SK-N-SH (cell line): ENCODE results near the gene RBMX. TPM values are rescaled to one million over a fixed set of nuclear protein-coding genes. Genes with fewer than 3 reads are reported as not detected.
"Not testable (repeated sequence)": the region's sequence is repeated elsewhere in the genome, so short reads cannot be mapped to it uniquely, and the experiment has no call there.

ENCODE experiments used
- CTCF ChIA-PET: fragments of 300-600, 350-600 bp; formaldehyde crosslinking; extraction: SDS; loops from one replicate; lab custom pipeline; 2021; lab: Yijun Ruan, JAX
- POLR2A ChIA-PET: fragments of 350-600 bp; sonication (Branson Sonifier 250); formaldehyde crosslinking; extraction: SDS; loops from one replicate; lab custom pipeline; 2020; ENCODE audit warnings: antibody characterized with exemption, inconsistent platforms; lab: Yijun Ruan, JAX
- DNase-seq: peaks from one replicate; pipeline ENCODE4 v3.0.0; 2012
- H2AFZ ChIP-seq: fragments of 200-600 bp; sonication (generic); 2 replicates; pipeline ENCODE4 v1.8.1; 2016; ENCODE audit warnings: antibody characterized with exemption, mild to moderate bottlenecking, low read depth
- H3F3A ChIP-seq: fragments of 200-600 bp; sonication (generic); replicated peaks from 2 replicates; pipeline ENCODE3; 2016; ENCODE audit warnings: antibody characterized with exemption, mild to moderate bottlenecking; ENCODE audit not compliant: insufficient read depth
- H3K27ac ChIP-seq, 2 experiments: fragments of 200-500 bp in 1 of 2; fragments of 200-600 bp in 1 of 2; sonication (Bioruptor generic) in 1 of 2; sonication (generic), shearing (Covaris generic) in 1 of 2; 2 replicates each; pipeline versions ENCODE4 v1.5.1 to v1.6.1; 2014 to 2016; ENCODE audit warnings: low read depth in 2 of 2, inconsistent platforms in 1 of 2, low read length in 1 of 2, mild to moderate bottlenecking in 1 of 2, mixed read lengths in 1 of 2
- H3K27me3 ChIP-seq: fragments of 200-600 bp; sonication (generic), shearing (Covaris generic); 2 replicates; pipeline ENCODE4 v1.6.1; 2016; ENCODE audit warnings: mixed run types; ENCODE audit not compliant: insufficient read depth
- H3K36me3 ChIP-seq, 2 experiments: fragments of 200-500 bp in 1 of 2; fragments of 200-600 bp in 1 of 2; sonication (Bioruptor generic) in 1 of 2; sonication (generic) in 1 of 2; replicated peaks in 1 of 2; 2 replicates each; pipeline versions ENCODE3 to v1.5.1; 2014 to 2016; ENCODE audit warnings: low read length in 1 of 2, mild to moderate bottlenecking in 1 of 2; ENCODE audit not compliant: insufficient read depth in 2 of 2, control insufficient read depth in 1 of 2
- H3K4me1 ChIP-seq, 2 experiments: fragments of 200-500 bp in 1 of 2; fragments of 200-600 bp in 1 of 2; sonication (Bioruptor generic) in 1 of 2; sonication (generic), shearing (Covaris generic) in 1 of 2; 2 replicates each; pipeline versions ENCODE4 v1.5.1 to v1.6.1; 2014 to 2016; ENCODE audit warnings: low read depth in 1 of 2, low read length in 1 of 2, mixed run types in 1 of 2; ENCODE audit not compliant: insufficient read depth in 2 of 2, control insufficient read depth in 1 of 2
- H3K4me2 ChIP-seq: fragments of 200-600 bp; sonication (generic), shearing (Covaris generic); 2 replicates; pipeline ENCODE4 v1.6.1; 2017; ENCODE audit warnings: mixed run types
- H3K4me3 ChIP-seq, 2 experiments: fragments of 200-500 bp in 1 of 2; fragments of 200-600 bp in 1 of 2; sonication (Bioruptor generic) in 1 of 2; sonication (generic), shearing (Covaris generic) in 1 of 2; 2 replicates each; pipeline versions ENCODE4 v1.5.1 to v1.8.1; 2014 to 2016; ENCODE audit warnings: low read depth in 2 of 2, inconsistent platforms in 1 of 2, low read length in 1 of 2, mild to moderate bottlenecking in 1 of 2, mixed read lengths in 1 of 2, moderate library complexity in 1 of 2
- H3K79me2 ChIP-seq: fragments of 200-600 bp; sonication (generic); 2 replicates; pipeline ENCODE4 v1.8.1; 2017; ENCODE audit warnings: mild to moderate bottlenecking; ENCODE audit not compliant: insufficient read depth
- H3K9ac ChIP-seq: fragments of 200-600 bp; sonication (generic); 2 replicates; pipeline ENCODE4 v1.6.1; 2017; ENCODE audit warnings: mixed run types
- H3K9me2 ChIP-seq: fragments of 200-600 bp; sonication (generic); 2 replicates; pipeline ENCODE4 v1.6.1; 2017; ENCODE audit warnings: mixed run types
- H3K9me3 ChIP-seq: fragments of 200-600 bp; sonication (generic); 2 replicates; pipeline ENCODE4 v1.6.1; 2017; ENCODE audit warnings: mixed run types, mild to moderate bottlenecking, moderate library complexity
- H4K20me1 ChIP-seq: fragments of 200-600 bp; sonication (generic); 2 replicates; pipeline ENCODE4 v1.6.1; 2017; ENCODE audit warnings: mild to moderate bottlenecking, mixed run types; ENCODE audit not compliant: insufficient read depth
- CHD2 ChIP-seq: fragments of 150-350 bp; IDR thresholded peaks from 2 replicates; pipeline ENCODE4 v1.6.1; 2018; ENCODE audit warnings: low read length; ENCODE audit not compliant: partially characterized antibody
- EZH2phosphoT487 ChIP-seq: fragments of 200-600 bp; sonication (generic); IDR thresholded peaks from 2 replicates; pipeline ENCODE4 v1.6.1; 2017; ENCODE audit warnings: low read depth, mixed run types, mild to moderate bottlenecking, antibody characterized with exemption, moderate library complexity, borderline replicate concordance
- FOSL2 ChIP-seq: IDR thresholded peaks from 2 replicates; pipeline ENCODE4 v1.4.0; 2012; ENCODE audit warnings: low read depth, mild to moderate bottlenecking, moderate library complexity, borderline replicate concordance
- FOXM1 ChIP-seq: IDR thresholded peaks from 2 replicates; pipeline ENCODE4 v1.4.0; 2012; ENCODE audit warnings: low read depth, mild to moderate bottlenecking
- GATA2 ChIP-seq: sonication (generic); formaldehyde crosslinking; IDR thresholded peaks from 2 replicates; pipeline ENCODE4 v1.5.0; 2020; ENCODE audit warnings: mild to moderate bottlenecking, missing genetic modification reagents
- JUND ChIP-seq: IDR thresholded peaks from 2 replicates; pipeline ENCODE4 v1.4.0; 2012
- MEF2A ChIP-seq: IDR thresholded peaks from 2 replicates; pipeline ENCODE4 v1.4.0; 2012; ENCODE audit warnings: low read depth, borderline replicate concordance
- NFIC ChIP-seq: IDR thresholded peaks from 2 replicates; pipeline ENCODE4 v1.4.0; 2012; ENCODE audit warnings: borderline replicate concordance
- POLR2AphosphoS5 ChIP-seq: IDR thresholded peaks from 2 replicates; pipeline ENCODE4 v1.6.1; 2012; ENCODE audit warnings: low read depth, low read length
- RAD21 ChIP-seq: IDR thresholded peaks from 2 replicates; pipeline ENCODE4 v1.6.1; 2012; ENCODE audit warnings: mild to moderate bottlenecking, low read length
- RCOR1 ChIP-seq: fragments of 150-350 bp; IDR thresholded peaks from 2 replicates; pipeline ENCODE4 v1.6.1; 2017; ENCODE audit warnings: antibody characterized with exemption, low read length
- RFX5 ChIP-seq: IDR thresholded peaks from 2 replicates; pipeline ENCODE4 v1.6.1; 2012; ENCODE audit warnings: mild to moderate bottlenecking, improper control_type of control experiment, low read length
- RXRA ChIP-seq: IDR thresholded peaks from 2 replicates; pipeline ENCODE4 v1.4.0; 2012; ENCODE audit warnings: low read depth, mild to moderate bottlenecking, borderline replicate concordance
- SIN3A ChIP-seq: IDR thresholded peaks from 2 replicates; pipeline ENCODE4 v1.6.1; 2012; ENCODE audit warnings: low read depth, mild to moderate bottlenecking, low read length, moderate library complexity, borderline replicate concordance
- SMC3 ChIP-seq: IDR thresholded peaks from 2 replicates; pipeline ENCODE4 v1.6.1; 2012; ENCODE audit warnings: low read depth, low read length, improper control_type of control experiment
- TEAD4 ChIP-seq: IDR thresholded peaks from 2 replicates; pipeline ENCODE4 v1.4.0; 2012; ENCODE audit warnings: mild to moderate bottlenecking, borderline replicate concordance; ENCODE audit not compliant: insufficient read depth
- YY1 ChIP-seq: IDR thresholded peaks from 2 replicates; pipeline ENCODE4 v1.4.0; 2012; ENCODE audit warnings: low read depth, mild to moderate bottlenecking
- WGBS: methylation state at CpG from one replicate; pipeline ENCODE4 v1.1.6; 2017; ENCODE audit warnings: low lambda C conversion rate; 5-methylcytosine and 5-hydroxymethylcytosine counted together
- polyA plus RNA-seq, 3 experiments: library from polyadenylated mRNA; depleted of rRNA; stranded (reverse); fragments of >200 nt; gene quantifications; 2 replicates each; pipeline ENCODE4 v1.2.3, GENCODE V29; 2012
- TF ChIP-seq, protein P1 (sequence below): IDR thresholded peaks from 2 replicates; pipeline ENCODE4; 2012
- TF ChIP-seq, protein P2 (sequence below): fragments of 150-350 bp; IDR thresholded peaks from 2 replicates; pipeline ENCODE4 v1.6.1; 2016; ENCODE audit warnings: mild to moderate bottlenecking, low read depth, low read length
- TF ChIP-seq, protein P3 (sequence below): fragments of 200-600 bp; sonication (generic); IDR thresholded peaks from 2 replicates; pipeline ENCODE4 v1.6.1; 2017; ENCODE audit warnings: antibody characterized with exemption, mild to moderate bottlenecking, moderate library complexity

RBMX gene
- polyA plus RNA-seq, 1 of the 3 experiments (the other 2 are of a cell fraction): 131 TPM

DNA sequence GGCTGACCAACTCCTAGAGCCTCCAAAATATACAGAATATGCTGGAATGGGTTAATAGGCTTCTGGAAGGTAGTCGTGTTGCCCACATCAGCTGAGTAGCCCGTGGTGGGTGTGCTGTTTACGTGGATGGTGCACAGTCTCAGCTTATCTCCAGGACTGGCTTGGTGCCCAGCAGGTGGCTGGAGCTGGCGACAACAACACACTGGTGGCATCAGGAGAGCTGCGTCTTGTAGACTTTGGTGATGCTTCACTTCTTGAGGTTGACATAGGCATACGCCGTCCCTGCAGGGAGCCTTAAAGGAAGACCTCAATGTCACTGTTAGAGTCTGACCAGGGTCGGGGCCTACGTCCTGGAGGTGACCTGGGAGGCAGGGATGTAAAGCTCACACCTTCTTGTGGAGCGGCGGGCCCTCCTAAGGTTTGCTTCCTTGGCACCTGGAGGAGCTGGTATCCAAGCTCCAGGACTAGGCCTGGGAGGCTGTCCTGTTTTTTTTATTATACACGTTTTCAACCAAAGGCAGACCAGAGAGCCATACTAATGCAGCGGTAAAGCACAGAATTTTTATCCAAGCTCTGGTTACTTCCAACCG lies 26.5 kb upstream of the RBMX start:
- H3K79me2 ChIP-seq: no peaks in the 10 kb centered on the region
- H4K20me1 ChIP-seq: no peaks in the 10 kb centered on the region
- no peaks in the 10 kb centered on the region for H3K9me3 ChIP-seq
- no peak overlapping the region for H2AFZ ChIP-seq
- 52% methylated on average over 14 of the region's 14 CpGs for WGBS
- no peak overlapping the region for H3K9ac ChIP-seq
- no peaks in the 10 kb centered on the region for H3K9me2 ChIP-seq
- no peak overlapping the region for H3K4me3 ChIP-seq
- CTCF ChIA-PET: no interaction called here
- H3F3A ChIP-seq: peaks cover 7% of the 10 kb centered on the region
- no peak for DNase-seq
- no peak overlapping the region for H3K27ac ChIP-seq
- no peak overlapping the region for H3K4me2 ChIP-seq
- no peaks in the 10 kb centered on the region; the same call in 1 of the 2 replicates for H3K27me3 ChIP-seq
- no peaks in the 10 kb centered on the region for H3K36me3 ChIP-seq
- peaks cover 0 to 4% of the 10 kb centered on the region in 2 experiments; a peak in 1 of 4 replicates for H3K4me1 ChIP-seq
- POLR2A ChIA-PET: interaction anchor here (1.2 kb wide), 1 partner anchor 26 kb away, joined by 6 read pairs; the partner anchor contains the start of gene RBMX
- TF ChIP-seq SIN3A: no peak
- no peak for TF ChIP-seq EZH2phosphoT487
- TF ChIP-seq SMC3: no peak
- TF ChIP-seq CHD2: no peak
- TF ChIP-seq POLR2AphosphoS5: no peak
- no peak for TF ChIP-seq MEF2A
- no peak for TF ChIP-seq RFX5
- TF ChIP-seq RAD21: no peak
- no peak for TF ChIP-seq FOXM1
- TF ChIP-seq, protein P1, sequence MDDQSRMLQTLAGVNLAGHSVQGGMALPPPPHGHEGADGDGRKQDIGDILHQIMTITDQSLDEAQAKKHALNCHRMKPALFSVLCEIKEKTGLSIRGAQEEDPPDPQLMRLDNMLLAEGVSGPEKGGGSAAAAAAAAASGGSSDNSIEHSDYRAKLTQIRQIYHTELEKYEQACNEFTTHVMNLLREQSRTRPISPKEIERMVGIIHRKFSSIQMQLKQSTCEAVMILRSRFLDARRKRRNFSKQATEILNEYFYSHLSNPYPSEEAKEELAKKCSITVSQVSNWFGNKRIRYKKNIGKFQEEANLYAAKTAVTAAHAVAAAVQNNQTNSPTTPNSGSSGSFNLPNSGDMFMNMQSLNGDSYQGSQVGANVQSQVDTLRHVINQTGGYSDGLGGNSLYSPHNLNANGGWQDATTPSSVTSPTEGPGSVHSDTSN: no peak
- TF ChIP-seq, protein P2, sequence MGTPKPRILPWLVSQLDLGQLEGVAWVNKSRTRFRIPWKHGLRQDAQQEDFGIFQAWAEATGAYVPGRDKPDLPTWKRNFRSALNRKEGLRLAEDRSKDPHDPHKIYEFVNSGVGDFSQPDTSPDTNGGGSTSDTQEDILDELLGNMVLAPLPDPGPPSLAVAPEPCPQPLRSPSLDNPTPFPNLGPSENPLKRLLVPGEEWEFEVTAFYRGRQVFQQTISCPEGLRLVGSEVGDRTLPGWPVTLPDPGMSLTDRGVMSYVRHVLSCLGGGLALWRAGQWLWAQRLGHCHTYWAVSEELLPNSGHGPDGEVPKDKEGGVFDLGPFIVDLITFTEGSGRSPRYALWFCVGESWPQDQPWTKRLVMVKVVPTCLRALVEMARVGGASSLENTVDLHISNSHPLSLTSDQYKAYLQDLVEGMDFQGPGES: no peak
- TF ChIP-seq RXRA: no peak
- TF ChIP-seq JUND: no peak
- no peak for TF ChIP-seq TEAD4
- TF ChIP-seq GATA2: no peak
- TF ChIP-seq YY1: no peak
- no peak for TF ChIP-seq FOSL2
- TF ChIP-seq NFIC: no peak
- TF ChIP-seq, protein P3, sequence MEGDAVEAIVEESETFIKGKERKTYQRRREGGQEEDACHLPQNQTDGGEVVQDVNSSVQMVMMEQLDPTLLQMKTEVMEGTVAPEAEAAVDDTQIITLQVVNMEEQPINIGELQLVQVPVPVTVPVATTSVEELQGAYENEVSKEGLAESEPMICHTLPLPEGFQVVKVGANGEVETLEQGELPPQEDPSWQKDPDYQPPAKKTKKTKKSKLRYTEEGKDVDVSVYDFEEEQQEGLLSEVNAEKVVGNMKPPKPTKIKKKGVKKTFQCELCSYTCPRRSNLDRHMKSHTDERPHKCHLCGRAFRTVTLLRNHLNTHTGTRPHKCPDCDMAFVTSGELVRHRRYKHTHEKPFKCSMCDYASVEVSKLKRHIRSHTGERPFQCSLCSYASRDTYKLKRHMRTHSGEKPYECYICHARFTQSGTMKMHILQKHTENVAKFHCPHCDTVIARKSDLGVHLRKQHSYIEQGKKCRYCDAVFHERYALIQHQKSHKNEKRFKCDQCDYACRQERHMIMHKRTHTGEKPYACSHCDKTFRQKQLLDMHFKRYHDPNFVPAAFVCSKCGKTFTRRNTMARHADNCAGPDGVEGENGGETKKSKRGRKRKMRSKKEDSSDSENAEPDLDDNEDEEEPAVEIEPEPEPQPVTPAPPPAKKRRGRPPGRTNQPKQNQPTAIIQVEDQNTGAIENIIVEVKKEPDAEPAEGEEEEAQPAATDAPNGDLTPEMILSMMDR: no peak
- TF ChIP-seq RCOR1: no peak

DNA sequence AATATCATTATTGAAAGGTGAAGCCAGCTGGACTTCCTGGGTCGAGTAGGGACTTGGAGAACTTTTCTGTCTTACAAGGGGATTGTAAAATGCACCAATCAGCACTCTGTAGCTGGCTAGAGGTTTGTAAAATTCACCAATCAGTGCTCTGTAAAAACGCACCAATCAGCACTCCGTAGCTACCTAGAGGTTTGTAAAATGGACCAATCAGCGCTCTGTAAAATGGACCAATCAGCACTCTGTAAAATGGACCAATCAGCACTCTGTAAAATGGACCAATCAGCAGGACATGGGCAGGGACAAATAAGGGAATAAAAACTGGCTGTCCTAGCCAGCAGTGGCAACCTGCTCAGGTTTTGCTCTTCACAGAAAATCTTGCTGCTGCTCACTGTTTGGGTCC lies 23.5 kb upstream of the RBMX start:
- H3K9me2 ChIP-seq, H3F3A ChIP-seq, POLR2A ChIA-PET, H3K27ac ChIP-seq, H3K4me3 ChIP-seq, H3K9me3 ChIP-seq, H3K79me2 ChIP-seq, CTCF ChIA-PET, H2AFZ ChIP-seq, H3K9ac ChIP-seq, H3K27me3 ChIP-seq, H3K36me3 ChIP-seq, H3K4me1 ChIP-seq, H4K20me1 ChIP-seq, H3K4me2 ChIP-seq, DNase-seq: not testable (repeated sequence)
- 39% methylated on average over 4 of the region's 4 CpGs for WGBS

DNA sequence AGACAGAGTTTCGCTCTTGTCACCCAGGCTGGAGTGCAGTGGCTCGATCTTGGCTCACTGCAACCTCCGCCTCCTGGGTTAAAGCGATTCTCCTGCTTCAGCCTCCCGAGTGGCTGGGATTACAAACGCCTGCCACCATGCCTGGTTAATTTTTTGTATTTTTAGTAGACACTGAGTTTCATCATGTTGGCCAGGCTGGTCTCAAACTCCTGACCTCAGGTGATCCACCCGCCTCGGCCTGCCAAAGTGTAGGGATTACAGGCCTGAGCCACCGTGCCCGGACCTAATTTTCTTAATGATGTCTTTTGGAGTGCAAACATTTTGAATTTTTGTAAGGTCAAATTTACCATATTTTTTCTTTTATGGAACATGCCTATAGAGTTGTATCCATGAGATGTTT lies 19.5 kb upstream of the RBMX start:
- DNase-seq, H3K79me2 ChIP-seq, H2AFZ ChIP-seq, H3K9ac ChIP-seq, H3F3A ChIP-seq, H3K36me3 ChIP-seq, H3K4me3 ChIP-seq, H3K9me3 ChIP-seq, H3K27me3 ChIP-seq, H3K27ac ChIP-seq, H3K4me2 ChIP-seq, POLR2A ChIA-PET, H3K4me1 ChIP-seq, CTCF ChIA-PET, H3K9me2 ChIP-seq, H4K20me1 ChIP-seq: not testable (repeated sequence)
- 40% methylated on average over 10 of the region's 10 CpGs for WGBS
